ENCODE data around the gene SCAP.

- TF ChIP-seq POLR2A (IDR thresholded peaks at IDR 0.05) (no peak), CTCF (IDR thresholded peaks at IDR 0.05) (no peak)
Measured at GRCh38 chr3:47444103-47444502, 31.6 kb downstream of the SCAP start.
